HG03097 (cell line): ENCODE results near the gene RNF17.

ENCODE experiments used
- ATAC-seq: cut with Tn5 transposase; IDR thresholded peaks from one replicate; pipeline ENCODE4 v1.9.1; 2021; ENCODE audit not compliant: unreplicated experiment, low FRiP score

RNF17 gene

GRCh38 chr13:24842549-24843274 is 78.7 kb downstream of the RNF17 start:
- ATAC-seq, result no peak

- no peak for ATAC-seq
These were observed 87.6 kb downstream of the RNF17 start for GRCh38 chr13:24851546-24851945.

GRCh38 chr13:24854311-24854710 is 90.3 kb downstream of the RNF17 start:
- no peak for ATAC-seq

GRCh38 chr13:24858953-24859352 is 95.0 kb downstream of the RNF17 start:
- ATAC-seq, result no peak

- ATAC-seq, result no peak
These were observed 96.8 kb downstream of the RNF17 start for GRCh38 chr13:24860770-24861169.

- no peak for ATAC-seq
These were observed 97.8 kb downstream of the RNF17 start for GRCh38 chr13:24861617-24862362.

GRCh38 chr13:24863748-24864540 is 100.0 kb downstream of the RNF17 start:
- no peak for ATAC-seq

GRCh38 chr13:24864579-24864978 is 100.6 kb downstream of the RNF17 start:
- no peak for ATAC-seq

GRCh38 chr13:24865163-24865953 is 101.4 kb downstream of the RNF17 start:
- no peak for ATAC-seq

- ATAC-seq, result no peak
These were observed 102.5 kb downstream of the RNF17 start for GRCh38 chr13:24866488-24866887.

- ATAC-seq, result no peak
These were observed 104.9 kb downstream of the RNF17 start for GRCh38 chr13:24868874-24869273.

- ATAC-seq, result no peak
These were observed 106.4 kb downstream of the RNF17 start for GRCh38 chr13:24870380-24870760.

- no peak for ATAC-seq
These were observed 111.6 kb downstream of the RNF17 start for GRCh38 chr13:24875566-24875965.

- ATAC-seq, result no peak
These were observed 113.6 kb downstream of the RNF17 start for GRCh38 chr13:24877531-24877930.

- ATAC-seq, result no peak
These were observed 114.4 kb downstream of the RNF17 start for GRCh38 chr13:24878340-24878739.

GRCh38 chr13:24882665-24883064 is 118.7 kb downstream of the RNF17 start:
- ATAC-seq, result no peak

- no peak for ATAC-seq
These were observed 123.8 kb downstream of the RNF17 start for GRCh38 chr13:24887759-24888158.

GRCh38 chr13:24888291-24888931 is 124.4 kb downstream of the RNF17 start:
- ATAC-seq, result no peak

- ATAC-seq, result no peak
These were observed 126.3 kb downstream of the RNF17 start for GRCh38 chr13:24890256-24890655.

GRCh38 chr13:24891476-24892108 is 127.6 kb downstream of the RNF17 start:
- ATAC-seq, result no peak
